IMR-90 (cell line): Measurements from ENCODE around the gene TOP2B. TPM values are rescaled to one million over a fixed set of nuclear protein-coding genes. Genes with fewer than 3 reads are reported as not detected.

Experiments
- ATAC-seq: fragments of 200-7000 bp; cut with Tn5 transposase; 2 replicates; pipeline ENCODE4 v1.9.1; 2020; ENCODE audit warnings: low read depth, mild to moderate bottlenecking, moderate library complexity
- BruUV-seq: library from RNA; stranded (reverse); fragments of 400-500 nt; replicated peaks from 2 replicates; lab custom pipeline; 2021; lab: Mats Ljungman, UMichigan
- CTCF ChIA-PET: fragments of 300-600 bp; formaldehyde crosslinking; extraction: SDS; loops from one replicate; lab custom pipeline; 2021; ENCODE audit warnings: antibody characterized with exemption; lab: Yijun Ruan, JAX
- POLR2A ChIA-PET: fragments of 300-600 bp; sonication (Branson Sonifier 250); formaldehyde crosslinking; loops from one replicate; lab custom pipeline; 2022; ENCODE audit warnings: antibody characterized with exemption; ENCODE audit not compliant: unreplicated experiment; lab: Charles Lee
- DNase-seq: peaks from one replicate; pipeline ENCODE4 v3.0.0; 2013
- H2AFZ ChIP-seq: replicated peaks from 2 replicates; pipeline ENCODE3; 2013; ENCODE audit warnings: low read length, mild to moderate bottlenecking; ENCODE audit not compliant: poor library complexity
- H2AK5ac ChIP-seq: 2 replicates; pipeline ENCODE4 v1.6.1; 2013; ENCODE audit warnings: low read depth, low read length, inconsistent platforms
- H2AK9ac ChIP-seq: replicated peaks from 2 replicates; pipeline ENCODE3; 2013; ENCODE audit warnings: mild to moderate bottlenecking, low read depth, low read length, moderate library complexity; ENCODE audit not compliant: poor library complexity
- H2BK120ac ChIP-seq: 2 replicates; pipeline ENCODE4 v1.6.1; 2013; ENCODE audit warnings: low read depth, low read length, inconsistent platforms
- H2BK15ac ChIP-seq: 3 replicates; pipeline ENCODE4 v1.6.1; 2013; ENCODE audit warnings: low read depth, low read length, inconsistent platforms
- H2BK20ac ChIP-seq: 2 replicates; pipeline ENCODE4 v1.6.1; 2013; ENCODE audit warnings: low read depth, mild to moderate bottlenecking, inconsistent platforms, low read length, moderate library complexity
- H2BK5ac ChIP-seq: 2 replicates; pipeline ENCODE4 v1.6.1; 2013; ENCODE audit warnings: mild to moderate bottlenecking, low read depth, low read length, inconsistent platforms; ENCODE audit not compliant: poor library complexity, severe bottlenecking
- H3K14ac ChIP-seq: replicated peaks from 2 replicates; pipeline ENCODE4 v1.6.1; 2013; ENCODE audit warnings: low read depth, low read length, inconsistent platforms
- H3K18ac ChIP-seq: 2 replicates; pipeline ENCODE4 v1.6.1; 2013; ENCODE audit warnings: low read depth, low read length, control low read depth
- H3K23ac ChIP-seq: 2 replicates; pipeline ENCODE4 v1.6.1; 2013; ENCODE audit warnings: low read depth, low read length, inconsistent platforms
- H3K27ac ChIP-seq: 2 replicates; pipeline ENCODE4 v1.5.1; 2013; ENCODE audit warnings: mild to moderate bottlenecking, control low read depth, low read length; ENCODE audit not compliant: insufficient read depth
- H3K27me3 ChIP-seq: 2 replicates; pipeline ENCODE4 v1.6.1; 2013; ENCODE audit warnings: low read length; ENCODE audit not compliant: control insufficient read depth, insufficient read depth
- H3K36me3 ChIP-seq: 2 replicates; pipeline ENCODE4 v1.6.1; 2013; ENCODE audit warnings: low read length, mixed read lengths; ENCODE audit not compliant: control insufficient read depth, insufficient read depth
- H3K4ac ChIP-seq: 2 replicates; pipeline ENCODE4 v1.6.1; 2013; ENCODE audit warnings: low read depth, low read length, inconsistent platforms
- H3K4me1 ChIP-seq: 2 replicates; pipeline ENCODE4 v1.6.1; 2013; ENCODE audit warnings: low read length, mixed read lengths; ENCODE audit not compliant: control insufficient read depth, insufficient read depth
- H3K4me2 ChIP-seq: 2 replicates; pipeline ENCODE4 v1.6.1; 2013; ENCODE audit warnings: low read depth, mild to moderate bottlenecking, control low read depth, low read length, moderate library complexity
- H3K4me3 ChIP-seq: 2 replicates; pipeline ENCODE4 v1.5.1; 2013; ENCODE audit warnings: low read depth, mild to moderate bottlenecking, control low read depth, low read length, moderate library complexity; ENCODE audit not compliant: insufficient read depth
- H3K56ac ChIP-seq: 2 replicates; pipeline ENCODE4 v1.6.1; 2013; ENCODE audit warnings: low read length, inconsistent platforms; ENCODE audit not compliant: insufficient read depth; ENCODE audit errors: extremely low read depth
- H3K79me1 ChIP-seq, 2 experiments: 2 replicates each; pipeline ENCODE4 v1.6.1; 2013; ENCODE audit warnings: low read length in 2 of 2, inconsistent platforms in 1 of 2, low read depth in 1 of 2
- H3K9ac ChIP-seq: 2 replicates; pipeline ENCODE4 v1.6.1; 2013; ENCODE audit warnings: low read depth, low read length, control low read depth
- H3K9me1 ChIP-seq: 2 replicates; pipeline ENCODE4 v1.6.1; 2013; ENCODE audit warnings: low read length, inconsistent platforms; ENCODE audit not compliant: insufficient read depth
- H3K9me3 ChIP-seq: 2 replicates; pipeline ENCODE4 v1.6.1; 2013; ENCODE audit warnings: low read length; ENCODE audit not compliant: control insufficient read depth, insufficient read depth
- H4K20me1 ChIP-seq: 2 replicates; pipeline ENCODE4 v1.6.1; 2013; ENCODE audit warnings: low read length, inconsistent platforms; ENCODE audit not compliant: insufficient read depth
- H4K5ac ChIP-seq: 2 replicates; pipeline ENCODE4 v1.6.1; 2013; ENCODE audit warnings: mild to moderate bottlenecking, low read depth, low read length, control low read depth
- H4K8ac ChIP-seq, 2 experiments: 2 replicates each; pipeline ENCODE4 v1.6.1; 2013; ENCODE audit warnings: low read depth in 2 of 2, low read length in 2 of 2, control low read depth in 1 of 2, inconsistent platforms in 1 of 2
- H4K91ac ChIP-seq: 2 replicates; pipeline ENCODE4 v1.6.1; 2013; ENCODE audit warnings: low read depth, low read length, inconsistent platforms; ENCODE audit not compliant: insufficient read depth
- CEBPB ChIP-seq: IDR thresholded peaks from 2 replicates; pipeline ENCODE4 v1.6.1; 2012; ENCODE audit warnings: low read depth, low read length, improper control_type of control experiment
- CHD1 ChIP-seq: IDR thresholded peaks from 2 replicates; pipeline ENCODE4 v1.6.1; 2012; ENCODE audit warnings: low read depth, low read length, improper control_type of control experiment
- USF2 ChIP-seq: fragments of 150-350 bp; IDR thresholded peaks from 2 replicates; pipeline ENCODE4 v1.6.1; 2017; ENCODE audit warnings: mild to moderate bottlenecking, antibody characterized with exemption, low read length, low read depth
- WGBS, 2 experiments: methylation state at CpG; one replicate each; pipeline versions ENCODE4 v1.1.5 to v1.1.7; 2013; ENCODE audit warnings: missing lambda C conversion rate in 2 of 2; ENCODE audit not compliant: insufficient read length in 1 of 2; ENCODE audit errors: extremely low coverage in 2 of 2; 5-methylcytosine and 5-hydroxymethylcytosine counted together
- dilution Hi-C: fragments of 300-500 bp; cut with HindIII; formaldehyde crosslinking; loops from one replicate; pipeline ENCODE4 v1.14.3; 2018; ENCODE audit warnings: low sequenced_read_pairs; ENCODE audit not compliant: unreplicated experiment
- in situ Hi-C: fragments of 300-500 bp; cut with MboI; formaldehyde crosslinking; loops from 3 replicates; pipeline ENCODE4 v1.14.3; 2019; ENCODE audit warnings: low sequenced_read_pairs, inconsistent platforms, mixed read lengths
- intact Hi-C: fragments of 100-400 bp; cut with micrococcal nuclease; formaldehyde crosslinking; loops from 2 replicates; pipeline ENCODE4 v1.10.0; 2022
- polyA plus RNA-seq, 3 experiments: library from polyadenylated mRNA; depleted of rRNA; stranded (reverse); fragments of >200 nt; gene quantifications; 2 replicates each; pipeline ENCODE4 v1.2.3, GENCODE V29; 2012; ENCODE audit warnings: low replicate concordance in 1 of 3
- total RNA-seq: library from RNA; depleted of rRNA; stranded (reverse); fragments of >200 nt; gene quantifications from 2 replicates; pipeline ENCODE4 v1.2.3, GENCODE V29; 2012

TOP2B gene
- total and polyA plus RNA-seq, 2 of the 4 experiments (the other 2 are of a cell fraction), result 45.5 to 53.4 TPM

- no peak for TF ChIP-seq CHD1
Measured at GRCh38 chr3:25604107-25604805, 60.5 kb downstream of the TOP2B start (continued).

DNA sequence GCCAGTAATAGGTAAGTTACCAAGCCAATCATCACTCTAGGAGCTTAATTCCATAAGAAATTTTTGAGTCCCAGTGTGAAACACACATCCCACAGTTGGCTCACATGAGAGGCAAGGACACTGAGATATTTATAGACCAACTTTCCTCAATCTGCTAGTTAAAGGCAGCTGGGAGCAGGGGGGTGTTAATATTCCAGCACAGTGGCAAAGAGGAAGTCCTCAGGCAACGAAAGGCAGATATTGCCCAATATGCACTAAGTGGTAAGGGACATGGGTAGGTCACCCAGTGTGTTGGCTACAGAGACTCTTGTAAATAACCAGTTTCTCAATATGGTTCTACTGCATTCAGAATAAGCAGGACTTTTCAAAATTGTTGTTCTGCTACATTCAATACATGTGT, 61.0 kb downstream of the TOP2B start:
- Histone ChIP-seq H3K23ac (no peak overlapping the region), H3K14ac (no peak overlapping the region), H2AK5ac (no peak overlapping the region), H4K8ac (no peak overlapping the region), H3K4me3 (no peak overlapping the region), H3K56ac (no peak overlapping the region), H3K27ac (no peak overlapping the region), H3K9ac (no peak overlapping the region), H3K9me1 (no peaks in the 10 kb centered on the region; the same call in 1 of the 2 replicates), H3K4me2 (no peak overlapping the region), H3K18ac (no peak overlapping the region), H3K4ac (no peak overlapping the region), H4K20me1 (peaks cover 3% of the 10 kb centered on the region; the same call in 1 of the 2 replicates), H4K5ac (no peak overlapping the region), H2AK9ac (no peak overlapping the region), H2BK20ac (no peak overlapping the region), H3K79me1 (peaks cover 5 to 6% of the 10 kb centered on the region in 2 experiments; a peak in 3 of 4 replicates), H2BK5ac (no peak overlapping the region), H3K27me3 (no peaks in the 10 kb centered on the region), H2BK120ac (no peak overlapping the region), H3K36me3 (peaks cover 10% of the 10 kb centered on the region), H2BK15ac (no peak overlapping the region), H4K91ac (no peak overlapping the region), H2AFZ (no peak overlapping the region), H3K9me3 (no peaks in the 10 kb centered on the region), H3K4me1 (peaks cover 2% of the 10 kb centered on the region; the same call in 1 of the 2 replicates)
- BruUV-seq, result no TSS peak
- POLR2A ChIA-PET, result no interaction called here
- intact Hi-C loops, result no loop called here
- in situ Hi-C loops, result no loop called here
- WGBS, 2 experiments, result 40% methylated on average over 1 of the region's 1 CpG; no CpG with 5 or more reads in 1 of the 2 experiments
- DNase-seq, result no peak
- ATAC-seq, result peak; percentile 15
- CTCF ChIA-PET, result no interaction called here
- TF ChIP-seq CEBPB (peak; percentile 84), USF2 (no peak)
- dilution Hi-C loops, result no loop called here
